ENCODE measurements around the gene ZAP70.
"Not testable (repeated sequence)": the region's sequence is repeated elsewhere in the genome, so short reads cannot be mapped to it uniquely, and the experiment has no call there.

The ZAP70 gene

GRCh38 chr2:97698530-97698929 lies 14.8 kb upstream of the ZAP70 start:
- no peak for DNase-seq (ENCODE audit: low read depth)

GRCh38 chr2:97699765-97700444 lies 13.5 kb upstream of the ZAP70 start:
- DNase-seq (ENCODE audit: low read depth) = peak; percentile 59

GRCh38 chr2:97701186-97701585 lies 12.2 kb upstream of the ZAP70 start:
- no peak for DNase-seq (ENCODE audit: low read depth)

GRCh38 chr2:97701851-97702465 lies 11.4 kb upstream of the ZAP70 start:
- DNase-seq (ENCODE audit: low read depth) = no peak

GRCh38 chr2:97702731-97703470 lies 10.5 kb upstream of the ZAP70 start:
- no peak for DNase-seq (ENCODE audit: low read depth)

- no peak for DNase-seq (ENCODE audit: low read depth)
These were observed 9.6 kb upstream of the ZAP70 start for GRCh38 chr2:97703741-97704140.

GRCh38 chr2:97704989-97705388 lies 8.4 kb upstream of the ZAP70 start:
- no peak for DNase-seq (ENCODE audit: low read depth)

- DNase-seq (ENCODE audit: low read depth) = no peak
These were observed 7.3 kb upstream of the ZAP70 start for GRCh38 chr2:97706112-97706511.

- DNase-seq (ENCODE audit: low read depth) = no peak
These were observed 6.5 kb upstream of the ZAP70 start for GRCh38 chr2:97706708-97707345.

GRCh38 chr2:97707362-97708047 lies 5.9 kb upstream of the ZAP70 start:
- no peak for DNase-seq (ENCODE audit: low read depth)

- no peak for DNase-seq (ENCODE audit: low read depth)
These were observed 5.4 kb upstream of the ZAP70 start for GRCh38 chr2:97708048-97708380.

- DNase-seq (ENCODE audit: low read depth) = no peak
These were observed 4.8 kb upstream of the ZAP70 start for GRCh38 chr2:97708608-97709007.

GRCh38 chr2:97711394-97711711 lies 2.0 kb upstream of the ZAP70 start:
- DNase-seq (ENCODE audit: low read depth) = no peak

GRCh38 chr2:97712175-97712574 lies 1.2 kb upstream of the ZAP70 start:
- DNase-seq (ENCODE audit: low read depth) = not testable (repeated sequence)

GRCh38 chr2:97712693-97713295 lies 582 bp upstream of the ZAP70 start:
- no peak for DNase-seq (ENCODE audit: low read depth)

- DNase-seq (ENCODE audit: low read depth) = no peak
These were observed 941 bp downstream of the ZAP70 start for GRCh38 chr2:97714084-97714949.

GRCh38 chr2:97714950-97715652 lies 1.7 kb downstream of the ZAP70 start:
- no peak for DNase-seq (ENCODE audit: low read depth)

GRCh38 chr2:97715951-97716694 lies 2.7 kb downstream of the ZAP70 start:
- DNase-seq (ENCODE audit: low read depth) = no peak

GRCh38 chr2:97716695-97717612 lies 3.6 kb downstream of the ZAP70 start:
- no peak for DNase-seq (ENCODE audit: low read depth)
